GM12878 (cell line): Measurements from ENCODE around the gene SUFU. TPM values are rescaled to one million over a fixed set of nuclear protein-coding genes. Genes with fewer than 3 reads are reported as not detected.
A peak's percentile ranks its signal among the peaks of the same experiment; 100 is the strongest.

Experiments
- ATAC-seq: fragments of 200-7000 bp; cut with Tn5 transposase; 3 replicates; pipeline ENCODE4 v1.9.1; 2020; ENCODE audit warnings: mild to moderate bottlenecking, moderate library complexity
- BruUV-seq: library from RNA; stranded (reverse); fragments of 400-500 nt; replicated peaks from 2 replicates; lab custom pipeline; 2021; lab: Mats Ljungman, UMichigan
- CTCF ChIA-PET: fragments of 300-600 bp; sonication (Branson Sonifier 250); formaldehyde crosslinking; extraction: SDS; loops from one replicate; lab custom pipeline; 2021; ENCODE audit warnings: inconsistent platforms; lab: Yijun Ruan, JAX
- POLR2A ChIA-PET: fragments of 350-600 bp; formaldehyde crosslinking; extraction: SDS; loops from one replicate; lab custom pipeline; 2021; ENCODE audit warnings: inconsistent platforms; lab: Charles Lee
- RAD21 ChIA-PET: fragments of 300-600 bp; sonication (Branson Sonifier 250); formaldehyde crosslinking; loops from one replicate; lab custom pipeline; 2023; ENCODE audit warnings: antibody characterized with exemption; ENCODE audit not compliant: unreplicated experiment; lab: Charles Lee
- SMC1A ChIA-PET: fragments of 300-600 bp; sonication (Branson Sonifier 250); formaldehyde crosslinking; loops from one replicate; lab custom pipeline; 2023; ENCODE audit not compliant: unreplicated experiment, uncharacterized antibody; lab: Charles Lee
- DNase-seq: peaks from one replicate; pipeline ENCODE4 v3.0.0-alpha.2; 2011; ENCODE audit warnings: low read depth, low spot score
- FAIRE-seq: peaks from 3 replicates; lab custom pipeline; 2011; peaks lifted over from hg19 to GRCh38; lab: Jason Lieb, UNC
- H2AFZ ChIP-seq: 2 replicates; pipeline ENCODE4 v1.6.0; 2011; ENCODE audit warnings: low read depth, low read length, control low read depth; ENCODE audit not compliant: control insufficient read depth
- H3K27ac ChIP-seq: 2 replicates; pipeline ENCODE4 v1.5.1; 2011; ENCODE audit warnings: control low read depth; ENCODE audit not compliant: control insufficient read depth, insufficient read depth
- H3K27me3 ChIP-seq, 2 experiments: replicated peaks in 1 of 2; 2 replicates each; pipeline versions ENCODE4 v1.6.0 to v1.6.1; 2011; ENCODE audit warnings: low read length in 1 of 2; ENCODE audit not compliant: control insufficient read depth in 2 of 2, insufficient read depth in 2 of 2
- H3K36me3 ChIP-seq, 2 experiments: 2 replicates each; pipeline ENCODE4 v1.5.1; 2011; ENCODE audit warnings: low read length in 1 of 2; ENCODE audit not compliant: control insufficient read depth in 2 of 2, insufficient read depth in 2 of 2
- H3K4me1 ChIP-seq: 2 replicates; pipeline ENCODE4 v1.6.1; 2011; ENCODE audit warnings: mild to moderate bottlenecking, low read length, moderate library complexity, mixed read lengths; ENCODE audit not compliant: control insufficient read depth, insufficient read depth
- H3K4me2 ChIP-seq: 2 replicates; pipeline ENCODE4 v1.6.0; 2011; ENCODE audit warnings: control low read depth; ENCODE audit not compliant: control insufficient read depth, insufficient read depth
- H3K4me3 ChIP-seq: fragments of 200-600 bp; sonication (generic); 2 replicates; pipeline ENCODE4 v1.5.1; 2016
- H3K79me2 ChIP-seq: 2 replicates; pipeline ENCODE4 v1.6.0; 2011; ENCODE audit warnings: low read length; ENCODE audit not compliant: control insufficient read depth, insufficient read depth
- H3K9ac ChIP-seq: 2 replicates; pipeline ENCODE4 v1.8.0; 2011; ENCODE audit warnings: low read length, control low read depth, mixed read lengths; ENCODE audit not compliant: control insufficient read depth, insufficient read depth
- H3K9me3 ChIP-seq: replicated peaks from 3 replicates; pipeline ENCODE4 v1.5.1; 2011; ENCODE audit warnings: mild to moderate bottlenecking, low read length; ENCODE audit not compliant: control insufficient read depth, insufficient read depth
- H4K20me1 ChIP-seq: 2 replicates; pipeline ENCODE4 v1.6.0; 2011; ENCODE audit not compliant: control insufficient read depth, insufficient read depth
- CHD4 ChIP-seq: fragments of 200-600 bp; sonication (generic); IDR thresholded peaks from 2 replicates; pipeline ENCODE4 v1.6.1; 2016; ENCODE audit warnings: mild to moderate bottlenecking
- CTCF ChIP-seq, 3 experiments: IDR thresholded peaks in 2 of 3; conservative IDR thresholded peaks in 1 of 3; 2 replicates each; pipeline ENCODE4 v1.5.1; 2011; ENCODE audit warnings: low read depth in 3 of 3, low read length in 3 of 3, mild to moderate bottlenecking in 3 of 3, control low read depth in 2 of 3, moderate library complexity in 2 of 3, inconsistent platforms in 1 of 3, mixed read lengths in 1 of 3; ENCODE audit not compliant: control insufficient read depth in 2 of 3, insufficient read depth in 1 of 3; ENCODE audit errors: extremely low read depth in 1 of 3
- GABPA ChIP-seq: IDR thresholded peaks from 2 replicates; pipeline ENCODE4 v1.6.1; 2014; ENCODE audit warnings: antibody characterized with exemption, low read depth, mild to moderate bottlenecking, inconsistent platforms
- RAD21 ChIP-seq: IDR thresholded peaks from 2 replicates; pipeline ENCODE4 v1.6.1; 2011; ENCODE audit warnings: mild to moderate bottlenecking, low read depth, low read length, moderate library complexity; ENCODE audit not compliant: insufficient read depth
- SMC3 ChIP-seq: IDR thresholded peaks from 2 replicates; pipeline ENCODE4 v1.6.1; 2011; ENCODE audit warnings: low read length, improper control_type of control experiment, borderline replicate concordance
- ZBTB11 ChIP-seq: fragments of 450-650 bp; formaldehyde crosslinking; IDR thresholded peaks from 2 replicates; pipeline ENCODE4 v1.5.0; 2022; ENCODE audit warnings: mild to moderate bottlenecking, missing genetic modification characterization
- WGBS: methylation state at CpG from one replicate; pipeline ENCODE4 v1.1.6; 2016; ENCODE audit warnings: low lambda C conversion rate; ENCODE audit not compliant: insufficient replicate concordance, insufficient coverage; ENCODE audit errors: missing lambda C conversion rate; 5-methylcytosine and 5-hydroxymethylcytosine counted together
- in situ Hi-C: fragments of 300-500 bp; cut with MboI; formaldehyde crosslinking; loops from 9 replicates; pipeline ENCODE4 v1.14.3; 2018; ENCODE audit warnings: mixed read lengths
- intact Hi-C: fragments of 100-400 bp; cut with micrococcal nuclease; formaldehyde crosslinking; loops from one replicate; pipeline ENCODE4 v1.14.2; 2022; ENCODE audit not compliant: unreplicated experiment
- polyA plus RNA-seq, 11 experiments: library from polyadenylated mRNA; depleted of rRNA in 4 of 11; unstranded in 6 of 11; stranded (reverse) in 5 of 11; fragments of >200 nt; fragmentation: Nextera tagmentation in 4 of 11; fragmentation: Illumina TruSeq in 1 of 11; extraction: Ambion mirVana in 4 of 11; extraction: Trizol in 1 of 11; gene quantifications; 1 replicate in 1 of 11; 2 replicates in 10 of 11; pipeline versions ENCODE4 v1.2.1 to v1.2.3, GENCODE V29; 2011 to 2016; ENCODE audit warnings: inconsistent platforms in 2 of 11, missing spikeins in 2 of 11, low read depth in 1 of 11
- total RNA-seq, 4 experiments: library from RNA; depleted of rRNA in 3 of 4; stranded (reverse); fragments of >200 nt in 3 of 4; fragmentation: Illumina TruSeq in 1 of 4; extraction: Trizol in 1 of 4; gene quantifications; 2 replicates each; pipeline versions ENCODE4 v1.2.1 to v1.2.3, GENCODE V29; 2013 to 2021

SUFU gene
- total and polyA plus RNA-seq, 10 of the 15 experiments (the other 5 are each of a cell fraction or from before 2014, with no cell fraction given), result 0.68 to 7.7 (median 2.4) TPM

GRCh38 chr10:102669206-102670064 lies 165.7 kb downstream of the SUFU start:
- WGBS, result 46% methylated on average over 7 of the region's 7 CpGs
- H4K20me1 ChIP-seq, result no peaks in the 10 kb centered on the region
- TF ChIP-seq SMC3 (peak; percentile 17; the same call in 1 of the 2 replicates), GABPA (no peak), RAD21 (peak; percentile 38; the same call in 1 of the 2 replicates), ZBTB11 (CRISPR knock-in tag) (no peak), CTCF (IDR thresholded peaks at IDR 0.05 in 2 of 3, conservative IDR thresholded peaks at IDR 0.05 in 1 of 3; ENCODE audit: control insufficient read depth in 2 of 3, extremely low read depth in 1 of 3, insufficient read depth in 1 of 3, low read depth in 3 of 3, low read length in 3 of 3) (peak; percentile 25 to 44 (median 39); a peak in 5 of 6 replicates), CHD4 (no peak)
- TF ChIP-seq, all 136 proteins: peak for 3
- Histone ChIP-seq H3K9me3 (no peaks in the 10 kb centered on the region), H3K27me3 (no peaks in the 10 kb centered on the region), H3K27ac (no peak overlapping the region), H3K4me2 (no peak overlapping the region), H3K36me3 (no peaks in the 10 kb centered on the region), H3K4me3 (no peak overlapping the region), H3K4me1 (peaks cover 8% of the 10 kb centered on the region), H3K9ac (no peak overlapping the region), H2AFZ (no peak overlapping the region), H3K79me2 (no peaks in the 10 kb centered on the region)
- peak; percentile 48 for ATAC-seq
- intact Hi-C loops (no loop called here), in situ Hi-C loops (no loop called here)
- FAIRE-seq, result no peak
- ChIA-PET RAD21 (interaction anchor here (0.5 to 1.9 kb wide), 12 partner anchors 9 to 833 kb away, joined by 3 to 7 read pairs (median 4); partner anchors contain the start of genes SUFU and TRIM8), SMC1A (interaction anchor here (0.9 to 1.7 kb wide), 9 partner anchors 8 to 60 kb away, joined by 3 to 11 read pairs (median 5); no protein-coding TSS in a partner anchor), CTCF (interaction anchor here (0.7 to 3.1 kb wide), 15 partner anchors 9 to 1025 kb away, joined by 3 to 27 read pairs (median 6); partner anchors contain the start of gene TRIM8), POLR2A (interaction anchor here (0.5 to 2.1 kb wide), 6 partner anchors 9 to 577 kb away, joined by 3 to 8 read pairs (median 4); partner anchors contain the start of gene ARL3)
- no peak for DNase-seq
- no TSS peak for BruUV-seq
